PFSK-1 (cell line): Measurements from ENCODE around the gene SLC25A33.

Experiments used
- FOXP2 ChIP-seq: optimal IDR thresholded peaks from 2 replicates; pipeline ENCODE3; 2011; ENCODE audit warnings: borderline replicate concordance, control low read depth, inconsistent platforms; ENCODE audit not compliant: insufficient read depth; ENCODE audit errors: extremely low read length, extremely low read depth
- POLR2AphosphoS5 ChIP-seq: IDR thresholded peaks from 2 replicates; pipeline ENCODE4 v1.6.1; 2012; ENCODE audit warnings: low read depth, mild to moderate bottlenecking, control low read depth, low read length, moderate library complexity
- REST ChIP-seq, 2 experiments: IDR thresholded peaks; 2 replicates each; pipeline versions ENCODE4 v1.6.1 to v1.8.0; 2011 to 2012; ENCODE audit warnings: low read depth in 2 of 2, low read length in 2 of 2, control low read depth in 1 of 2, inconsistent platforms in 1 of 2, mild to moderate bottlenecking in 1 of 2, moderate library complexity in 1 of 2; ENCODE audit not compliant: insufficient read depth in 1 of 2
- SIN3A ChIP-seq: IDR thresholded peaks from 2 replicates; pipeline ENCODE4 v1.6.1; 2012; ENCODE audit warnings: mild to moderate bottlenecking, low read length, moderate library complexity, borderline replicate concordance; ENCODE audit not compliant: insufficient read depth
- TAF1 ChIP-seq: IDR thresholded peaks from 2 replicates; pipeline ENCODE4 v1.6.1; 2012; ENCODE audit warnings: low read length, control low read depth, borderline replicate concordance; ENCODE audit not compliant: insufficient read depth

Gene SLC25A33

GRCh38 chr1:9598316-9598700, 59.0 kb downstream of the SLC25A33 start:
- TF ChIP-seq POLR2AphosphoS5: no peak
- no peak for TF ChIP-seq TAF1
- TF ChIP-seq FOXP2: no peak
- TF ChIP-seq SIN3A: no peak
- no peak for TF ChIP-seq REST (IDR thresholded peaks at IDR 0.05; ENCODE audit: insufficient read depth in 1 of 2, low read depth in 2 of 2, low read length in 2 of 2)

GRCh38 chr1:9599741-9600140, 60.5 kb downstream of the SLC25A33 start:
- TF ChIP-seq SIN3A (no peak), FOXP2 (no peak), POLR2AphosphoS5 (no peak), REST (IDR thresholded peaks at IDR 0.05; ENCODE audit: insufficient read depth in 1 of 2, low read depth in 2 of 2, low read length in 2 of 2) (no peak), TAF1 (no peak)

- no peak for TF ChIP-seq FOXP2
- TF ChIP-seq TAF1: no peak
- no peak for TF ChIP-seq REST (IDR thresholded peaks at IDR 0.05; ENCODE audit: insufficient read depth in 1 of 2, low read depth in 2 of 2, low read length in 2 of 2)
- TF ChIP-seq SIN3A: no peak
- TF ChIP-seq POLR2AphosphoS5: no peak
Observed at GRCh38 chr1:9600861-9601834, 61.9 kb downstream of the SLC25A33 start.

DNA sequence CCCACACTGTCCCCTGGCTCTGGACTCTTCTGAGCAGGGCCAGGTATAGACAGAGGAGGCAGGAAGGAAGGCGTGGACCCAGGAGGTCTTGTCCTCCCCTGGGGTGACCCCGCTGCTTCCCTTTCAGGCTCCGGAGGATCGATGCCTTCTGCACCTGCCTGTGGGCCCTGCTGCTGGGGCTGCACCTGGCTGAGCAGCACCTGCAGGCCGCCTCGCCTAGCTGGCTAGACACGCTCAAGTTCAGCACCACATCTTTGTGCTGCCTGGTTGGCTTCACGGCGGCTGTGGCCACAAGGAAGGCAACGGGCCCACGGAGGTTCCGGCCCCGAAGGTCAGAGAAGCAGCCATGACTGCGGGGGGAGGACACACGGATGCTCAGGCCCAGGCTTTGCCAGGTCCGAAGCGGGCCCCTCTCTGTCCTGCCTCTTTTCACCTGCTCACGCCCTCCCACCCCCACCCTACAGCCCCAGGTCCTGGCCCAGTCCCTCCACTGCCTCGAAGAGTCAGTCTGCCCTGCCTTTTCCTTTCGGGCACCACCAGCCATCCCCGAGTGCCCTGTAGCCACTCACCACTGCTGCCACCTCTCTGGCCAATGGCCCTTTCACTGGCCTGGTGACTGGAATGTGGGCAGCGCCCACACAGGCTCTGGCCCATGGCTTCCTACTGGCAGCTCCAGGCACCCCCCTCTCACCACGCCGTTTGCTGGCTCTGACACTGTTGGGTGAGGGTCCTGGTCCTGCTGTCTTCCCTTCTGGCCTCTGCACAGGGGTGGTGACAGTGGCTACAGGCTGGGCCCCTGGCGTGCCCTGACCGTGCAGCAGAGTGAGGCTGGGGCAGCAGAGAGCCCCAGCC, 62.9 kb downstream of the SLC25A33 start:
- no peak for TF ChIP-seq POLR2AphosphoS5
- TF ChIP-seq FOXP2: no peak
- no peak for TF ChIP-seq REST (IDR thresholded peaks at IDR 0.05; ENCODE audit: insufficient read depth in 1 of 2, low read depth in 2 of 2, low read length in 2 of 2)
- no peak for TF ChIP-seq TAF1
- no peak for TF ChIP-seq SIN3A
